ENCODE data around the gene UGT1A7.
"Not testable (repeated sequence)": the region's sequence is repeated elsewhere in the genome, so short reads cannot be mapped to it uniquely, and the experiment has no call there.

UGT1A7 gene

GRCh38 chr2:233654501-233654900 is 27.2 kb upstream of the UGT1A7 start:
- H3K4me3 ChIP-seq (replicated peaks; ENCODE audit: low read depth, low read length): no peak overlapping the region
- no peak for DNase-seq (ENCODE audit: extremely low read depth, low read depth)
- no peak for TF ChIP-seq CTCF (IDR thresholded peaks at IDR 0.05; ENCODE audit: low read depth, low read length, missing control alignments)

GRCh38 chr2:233655043-233655442 is 26.7 kb upstream of the UGT1A7 start:
- H3K4me3 ChIP-seq (replicated peaks; ENCODE audit: low read depth, low read length): no peak overlapping the region
- no peak for TF ChIP-seq CTCF (IDR thresholded peaks at IDR 0.05; ENCODE audit: low read depth, low read length, missing control alignments)
- DNase-seq (ENCODE audit: extremely low read depth, low read depth): no peak

GRCh38 chr2:233655943-233656342 is 25.8 kb upstream of the UGT1A7 start:
- DNase-seq (ENCODE audit: extremely low read depth, low read depth); H3K4me3 ChIP-seq (replicated peaks; ENCODE audit: low read depth, low read length): not testable (repeated sequence)

- DNase-seq (ENCODE audit: extremely low read depth, low read depth): no peak
- H3K4me3 ChIP-seq (replicated peaks; ENCODE audit: low read depth, low read length): no peak overlapping the region
- TF ChIP-seq CTCF (IDR thresholded peaks at IDR 0.05; ENCODE audit: low read depth, low read length, missing control alignments): no peak
Measured at GRCh38 chr2:233656443-233656842, 25.3 kb upstream of the UGT1A7 start.

- TF ChIP-seq CTCF (IDR thresholded peaks at IDR 0.05; ENCODE audit: low read depth, low read length, missing control alignments): no peak
- DNase-seq (ENCODE audit: extremely low read depth, low read depth): no peak
- H3K4me3 ChIP-seq (replicated peaks; ENCODE audit: low read depth, low read length): no peak overlapping the region
Measured at GRCh38 chr2:233658610-233659009, 23.1 kb upstream of the UGT1A7 start.

GRCh38 chr2:233663911-233664310 is 17.8 kb upstream of the UGT1A7 start:
- H3K4me3 ChIP-seq (replicated peaks; ENCODE audit: low read depth, low read length): no peak overlapping the region
- TF ChIP-seq CTCF (IDR thresholded peaks at IDR 0.05; ENCODE audit: low read depth, low read length, missing control alignments): no peak
- no peak for DNase-seq (ENCODE audit: extremely low read depth, low read depth)

GRCh38 chr2:233668605-233669260 is 13.0 kb upstream of the UGT1A7 start:
- no peak overlapping the region for H3K4me3 ChIP-seq (replicated peaks; ENCODE audit: low read depth, low read length)
- no peak for DNase-seq (ENCODE audit: extremely low read depth, low read depth)
- no peak for TF ChIP-seq CTCF (IDR thresholded peaks at IDR 0.05; ENCODE audit: low read depth, low read length, missing control alignments)
